Heart left ventricle (tissue), 13 donors: Measurements from ENCODE around the gene C16orf89.

Experiments used
- POLR2A ChIP-seq, 2 donors: fragments of 450-650 bp; IDR thresholded peaks; one replicate each; pipeline ENCODE4 v1.6.1; 2017; ENCODE audit warnings: antibody characterized with exemption in 2 of 2, mild to moderate bottlenecking in 2 of 2, moderate library complexity in 2 of 2
- TF ChIP-seq, protein P1 (sequence below), 12 donors: fragments of 200-600 bp; sonication (generic) in 4 of 12; IDR thresholded peaks; one replicate each; pipeline versions ENCODE4 v1.5.0 to v1.8.0; 2018 to 2022; ENCODE audit warnings: antibody characterized with exemption in 12 of 12, mild to moderate bottlenecking in 5 of 12
- donor health status: ischemic (EF 13 %, LVEDD 7.1; RV severe dilation, severe dysfunction).
- donor health status: DM: no; HTN: yes; CAD: no.
- donor health status: DM: no; HTN: no; CAD: no.
- donor health status: ischemic (EF 25% LVEDD 6.9; RV normal size, moderate dysfunction).
- donor health status: ischemic (EF 25% LVEDD 5.7; RV mildly dilated, moderate dysfunction).
- donor health status: ischemic (EF 35%, LVEDD 5.7; RV mildly dilated, moderate dysfunction).
- donor health status: nonischemic (EF 11% LVEDD 7.7; RV severe dilation, severe dysfunction).
- donor health status: DM: yes; HTN: yes; CAD: no.
- donor health status: PGD.
- donor health status: ischemic (EF 29% LVEDD 5.4; RV normal size, mild dysfunction).
- donor health status: nonischemic (EF 23%, LVEDD 6.1; RV moderate dilation, normal function).

DNA sequence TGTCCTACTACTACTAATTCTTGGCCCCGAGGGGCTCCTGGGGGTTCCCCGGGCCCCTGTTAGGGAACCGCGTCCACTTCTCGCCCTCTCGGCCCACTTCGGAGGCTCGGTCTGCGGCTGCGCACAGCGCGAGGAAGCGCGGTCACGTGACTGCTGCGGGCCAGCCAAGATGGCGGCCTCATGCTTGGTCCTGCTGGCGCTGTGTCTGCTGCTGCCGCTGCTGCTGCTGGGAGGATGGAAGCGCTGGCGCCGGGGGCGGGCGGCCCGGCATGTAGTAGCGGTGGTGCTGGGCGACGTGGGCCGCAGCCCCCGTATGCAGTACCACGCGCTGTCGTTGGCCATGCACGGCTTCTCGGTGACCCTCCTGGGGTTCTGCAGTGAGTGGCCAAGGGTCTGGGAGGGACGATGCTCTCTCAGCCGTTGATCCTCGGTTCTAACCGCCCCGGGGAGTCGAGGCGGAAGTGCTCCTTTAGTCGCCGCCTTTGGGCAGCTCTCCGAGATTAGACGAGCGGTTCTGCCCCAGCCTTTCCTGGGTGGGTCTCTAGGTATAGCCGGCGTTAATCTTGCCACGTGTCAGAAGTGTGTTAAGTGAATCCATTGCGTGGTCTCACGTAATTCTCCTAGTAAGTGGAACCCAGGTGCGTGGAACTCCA is 6.1 kb upstream of the C16orf89 start, which contains the start of gene ALG1:
- TF ChIP-seq, protein P1, sequence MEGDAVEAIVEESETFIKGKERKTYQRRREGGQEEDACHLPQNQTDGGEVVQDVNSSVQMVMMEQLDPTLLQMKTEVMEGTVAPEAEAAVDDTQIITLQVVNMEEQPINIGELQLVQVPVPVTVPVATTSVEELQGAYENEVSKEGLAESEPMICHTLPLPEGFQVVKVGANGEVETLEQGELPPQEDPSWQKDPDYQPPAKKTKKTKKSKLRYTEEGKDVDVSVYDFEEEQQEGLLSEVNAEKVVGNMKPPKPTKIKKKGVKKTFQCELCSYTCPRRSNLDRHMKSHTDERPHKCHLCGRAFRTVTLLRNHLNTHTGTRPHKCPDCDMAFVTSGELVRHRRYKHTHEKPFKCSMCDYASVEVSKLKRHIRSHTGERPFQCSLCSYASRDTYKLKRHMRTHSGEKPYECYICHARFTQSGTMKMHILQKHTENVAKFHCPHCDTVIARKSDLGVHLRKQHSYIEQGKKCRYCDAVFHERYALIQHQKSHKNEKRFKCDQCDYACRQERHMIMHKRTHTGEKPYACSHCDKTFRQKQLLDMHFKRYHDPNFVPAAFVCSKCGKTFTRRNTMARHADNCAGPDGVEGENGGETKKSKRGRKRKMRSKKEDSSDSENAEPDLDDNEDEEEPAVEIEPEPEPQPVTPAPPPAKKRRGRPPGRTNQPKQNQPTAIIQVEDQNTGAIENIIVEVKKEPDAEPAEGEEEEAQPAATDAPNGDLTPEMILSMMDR (IDR thresholded peaks at IDR 0.05), result peak in 1 of 12 donors; percentile 3
- peak in 1 of 2 donors; percentile 73 for TF ChIP-seq POLR2A (IDR thresholded peaks at IDR 0.05)
